LNCAP (cell line): Measurements from ENCODE around the gene LRRC14B.

ENCODE experiments used
- TF ChIP-seq, protein P1 (sequence below): fragments of 450-650 bp; IDR thresholded peaks from 2 replicates; pipeline ENCODE4 v1.5.1; 2017; ENCODE audit warnings: mild to moderate bottlenecking

Gene LRRC14B

DNA sequence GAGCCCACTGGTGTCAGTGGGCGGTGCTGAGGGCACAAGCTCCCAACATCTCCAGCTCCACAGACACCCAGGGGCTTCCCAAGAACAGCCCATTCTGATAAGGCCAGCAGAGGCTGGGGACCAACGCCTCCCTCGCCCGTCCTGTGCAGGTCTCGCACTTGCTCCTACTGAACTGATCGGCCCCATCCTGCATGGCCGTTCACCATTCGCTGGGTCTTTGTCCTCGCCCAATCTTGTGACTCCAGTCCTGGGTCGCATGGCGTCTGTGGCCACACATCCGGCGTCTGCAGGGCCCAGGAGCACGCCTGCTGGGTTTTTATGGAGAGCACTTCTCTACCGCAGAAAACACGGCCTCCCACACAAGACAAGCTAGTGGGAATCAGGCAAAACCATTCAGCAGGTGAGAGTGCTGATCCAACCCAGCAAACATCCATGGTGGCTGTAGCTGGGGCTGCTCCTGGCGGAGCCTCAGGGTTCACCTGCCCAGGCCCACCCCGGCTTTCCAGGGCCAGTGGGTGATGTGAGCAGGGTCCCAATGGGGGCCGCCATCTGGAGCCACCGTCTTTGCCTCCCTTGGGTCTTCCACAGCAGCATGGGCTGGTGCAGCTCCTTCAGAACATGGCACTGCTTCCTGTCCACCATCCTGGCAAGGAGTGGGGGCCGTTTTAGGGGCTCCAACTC lies 7.4 kb downstream of the LRRC14B start:
- TF ChIP-seq, protein P1, sequence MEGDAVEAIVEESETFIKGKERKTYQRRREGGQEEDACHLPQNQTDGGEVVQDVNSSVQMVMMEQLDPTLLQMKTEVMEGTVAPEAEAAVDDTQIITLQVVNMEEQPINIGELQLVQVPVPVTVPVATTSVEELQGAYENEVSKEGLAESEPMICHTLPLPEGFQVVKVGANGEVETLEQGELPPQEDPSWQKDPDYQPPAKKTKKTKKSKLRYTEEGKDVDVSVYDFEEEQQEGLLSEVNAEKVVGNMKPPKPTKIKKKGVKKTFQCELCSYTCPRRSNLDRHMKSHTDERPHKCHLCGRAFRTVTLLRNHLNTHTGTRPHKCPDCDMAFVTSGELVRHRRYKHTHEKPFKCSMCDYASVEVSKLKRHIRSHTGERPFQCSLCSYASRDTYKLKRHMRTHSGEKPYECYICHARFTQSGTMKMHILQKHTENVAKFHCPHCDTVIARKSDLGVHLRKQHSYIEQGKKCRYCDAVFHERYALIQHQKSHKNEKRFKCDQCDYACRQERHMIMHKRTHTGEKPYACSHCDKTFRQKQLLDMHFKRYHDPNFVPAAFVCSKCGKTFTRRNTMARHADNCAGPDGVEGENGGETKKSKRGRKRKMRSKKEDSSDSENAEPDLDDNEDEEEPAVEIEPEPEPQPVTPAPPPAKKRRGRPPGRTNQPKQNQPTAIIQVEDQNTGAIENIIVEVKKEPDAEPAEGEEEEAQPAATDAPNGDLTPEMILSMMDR: no peak

DNA sequence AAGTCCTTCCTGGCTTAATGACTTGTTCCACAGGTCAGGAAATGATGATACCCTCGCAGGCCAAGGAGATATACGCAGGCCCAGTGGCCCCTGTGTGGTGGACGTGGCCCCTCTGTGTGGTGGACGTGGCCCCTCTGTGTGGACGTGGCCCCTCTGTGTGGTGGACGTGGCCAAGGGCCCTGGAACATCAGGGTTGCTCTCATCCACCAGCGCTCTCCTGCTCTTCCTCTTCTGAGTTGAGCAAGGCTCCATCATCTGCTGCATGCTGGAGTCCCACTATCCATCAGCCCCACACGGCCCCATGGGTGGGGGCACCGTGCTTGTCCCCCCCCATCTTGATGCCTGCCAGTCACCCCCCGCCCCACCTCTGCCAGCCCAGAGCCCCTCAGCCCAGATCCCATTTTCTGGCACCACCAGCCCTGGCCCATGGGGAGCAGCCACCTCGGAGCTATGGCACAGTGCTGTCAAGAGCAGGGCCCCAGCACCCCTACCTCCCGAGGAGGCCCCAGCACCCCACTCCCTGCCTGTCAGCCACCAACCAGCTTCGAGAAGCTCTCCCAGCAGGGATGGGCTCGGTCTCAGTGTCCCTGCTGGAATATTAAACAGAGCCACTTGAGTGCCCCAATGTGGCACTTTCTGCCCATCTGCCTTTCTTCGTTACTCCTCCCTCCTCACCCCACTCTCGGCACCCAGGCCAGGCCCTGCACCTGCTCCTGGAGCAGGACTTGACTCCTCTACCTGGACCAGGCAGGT lies 8.1 kb downstream of the LRRC14B start:
- TF ChIP-seq, protein P1: no peak

DNA sequence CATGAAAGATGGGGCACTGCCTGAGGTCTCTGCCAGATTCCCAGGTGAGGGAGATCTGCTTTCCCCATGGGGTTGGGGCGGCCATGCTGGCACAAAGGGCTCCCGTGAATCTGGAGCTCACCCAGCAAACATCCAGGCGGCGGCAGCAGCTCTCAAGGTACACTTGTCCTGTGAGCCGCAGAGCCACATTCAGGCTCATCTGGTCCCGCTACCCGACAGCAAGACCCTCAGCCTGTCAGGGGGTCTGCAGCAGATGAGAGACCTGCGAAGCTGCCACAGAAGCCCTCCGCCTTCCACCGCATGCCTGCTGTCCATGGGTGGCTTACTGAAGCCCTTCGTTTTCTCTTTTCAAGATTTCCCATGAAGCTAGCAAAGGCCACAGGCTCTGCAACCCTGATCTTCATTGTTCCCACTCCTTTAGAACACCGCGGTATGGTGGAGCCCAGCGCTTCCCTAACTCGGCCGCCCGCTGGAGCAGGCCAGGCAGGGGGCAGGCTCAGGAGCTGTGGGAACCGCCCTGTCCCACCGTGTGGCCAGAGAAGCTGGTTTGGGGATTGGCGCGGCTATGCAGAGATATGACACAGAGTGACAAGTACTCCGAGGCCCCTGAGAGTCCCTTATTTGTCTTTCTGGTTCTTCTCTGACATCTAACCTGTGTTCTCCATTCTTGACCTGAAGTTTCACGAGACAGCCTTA lies 8.8 kb downstream of the LRRC14B start:
- TF ChIP-seq, protein P1: no peak

DNA sequence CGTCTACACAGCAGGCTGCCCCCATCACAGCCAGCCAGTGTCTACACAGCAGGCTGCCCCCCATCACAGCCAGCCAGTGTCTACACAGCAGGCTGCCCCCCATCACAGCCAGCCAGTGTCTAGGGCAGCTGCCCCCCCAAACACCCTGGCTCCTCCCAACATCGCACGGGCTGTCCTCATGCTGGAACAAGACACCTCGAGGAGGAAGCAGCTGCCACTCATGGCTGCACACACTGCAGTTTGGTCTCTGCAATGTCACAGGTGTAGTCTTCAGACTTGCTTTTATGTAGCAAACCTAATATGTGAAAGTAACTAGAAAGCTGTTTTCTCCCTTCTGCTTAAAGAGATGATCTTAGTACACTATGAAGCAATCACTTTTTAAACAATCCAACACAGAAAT lies 9.7 kb downstream of the LRRC14B start:
- TF ChIP-seq, protein P1: no peak

DNA sequence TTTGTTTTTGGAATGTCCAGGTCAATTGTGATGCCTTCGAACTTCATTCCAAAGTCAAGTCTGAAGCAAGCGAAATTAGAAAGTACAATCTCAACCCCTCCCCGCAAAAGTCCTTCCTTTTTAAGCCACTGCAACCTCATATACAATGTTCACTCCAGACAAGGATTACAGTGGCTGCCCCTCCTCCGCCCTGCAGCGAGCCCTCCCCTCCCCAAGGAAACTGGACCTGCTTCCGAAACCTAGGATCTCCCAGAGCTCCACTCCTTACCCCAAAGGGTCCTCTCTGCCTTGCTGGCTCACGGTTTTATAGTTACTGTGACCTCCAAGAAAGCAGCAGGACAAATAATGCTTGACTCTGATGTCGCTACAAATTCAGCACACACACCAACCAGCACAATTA lies 10.4 kb downstream of the LRRC14B start:
- TF ChIP-seq, protein P1: no peak

DNA sequence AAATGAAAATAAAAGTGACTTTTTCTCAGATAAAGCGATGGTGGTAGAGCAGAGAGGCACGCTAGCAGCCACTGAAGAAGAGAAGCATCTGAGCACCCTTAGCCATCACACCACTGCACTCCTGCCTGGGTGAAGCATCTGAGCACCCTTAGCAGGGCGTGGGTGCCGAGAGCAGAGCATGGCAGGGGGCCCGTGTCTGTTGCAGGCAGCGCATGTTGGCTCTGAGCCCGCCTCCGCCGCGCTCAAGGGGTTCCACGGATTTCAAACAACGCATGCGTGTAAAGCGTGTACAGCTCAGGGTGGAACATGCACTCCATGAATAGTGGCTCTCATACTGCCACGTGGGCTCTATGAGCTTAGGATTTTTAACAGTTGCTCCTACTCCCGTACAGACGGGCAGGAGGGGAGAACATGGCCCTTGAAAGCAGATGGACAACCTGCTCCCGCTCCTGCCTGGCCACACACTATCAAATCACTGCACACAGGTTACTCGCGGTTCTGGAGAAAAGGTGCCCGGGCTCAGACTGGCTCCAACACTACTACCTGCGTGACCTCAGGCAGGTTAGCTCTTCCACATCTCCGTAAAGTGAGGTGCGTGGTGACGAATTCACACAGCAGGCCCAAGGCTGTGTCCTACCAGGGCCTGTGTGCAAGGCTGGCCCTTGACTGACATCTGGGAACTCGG lies 12.1 kb downstream of the LRRC14B start:
- TF ChIP-seq, protein P1: no peak

DNA sequence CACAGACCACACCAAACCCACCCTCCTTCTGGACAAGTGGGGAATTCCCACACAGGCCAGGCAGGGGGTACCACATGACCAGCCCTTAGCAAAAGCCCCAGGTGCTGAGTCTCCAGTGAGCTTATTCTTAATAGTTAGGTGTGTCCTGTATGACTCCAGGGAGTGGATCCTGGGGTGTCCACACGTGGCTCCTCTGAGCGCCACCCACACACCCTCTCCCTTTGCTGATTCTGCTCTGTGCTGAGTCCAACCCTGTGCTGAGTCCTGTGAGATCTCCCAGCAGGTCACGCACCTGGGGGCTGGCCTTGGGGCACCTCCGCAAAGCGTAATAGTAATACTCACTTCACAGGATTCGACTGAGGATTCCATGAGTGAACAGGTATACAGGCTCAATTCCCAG lies 12.7 kb downstream of the LRRC14B start:
- TF ChIP-seq, protein P1: no peak
